Measurements from ENCODE around the gene IL13RA2.

DNA sequence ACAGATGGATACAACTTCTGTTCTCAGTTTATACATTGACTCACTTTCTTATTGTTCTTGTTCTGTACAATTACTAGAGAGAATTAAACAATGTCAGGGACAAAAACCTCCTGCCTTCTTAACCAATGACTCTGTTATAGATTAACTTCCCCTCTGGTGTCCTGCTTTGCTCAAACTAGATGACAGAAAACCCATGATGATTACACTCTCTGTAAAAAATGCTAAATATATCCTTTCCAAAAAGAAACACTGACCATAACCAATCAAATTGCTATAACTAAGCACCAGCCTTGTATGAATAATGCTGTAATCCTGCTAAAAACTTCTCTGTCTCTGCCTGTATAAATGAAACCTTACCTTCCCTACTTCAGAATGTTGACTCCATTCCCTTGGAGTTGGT, 29.8 kb upstream of the IL13RA2 start:
- TF ChIP-seq TCF12 (IDR thresholded peaks at IDR 0.05), result peak; percentile 80
- no peak for TF ChIP-seq SIN3A (IDR thresholded peaks at IDR 0.05; ENCODE audit: borderline replicate concordance, low read depth, low read length)
- no peak for TF ChIP-seq CTCF (IDR thresholded peaks at IDR 0.05)
- TF ChIP-seq EP300 (IDR thresholded peaks at IDR 0.05; ENCODE audit: borderline replicate concordance in 1 of 2, low read depth in 1 of 2, low read length in 1 of 2), result peak in 1 of 2 experiments; percentile 37; a peak in 1 of 4 replicates
- no peak for TF ChIP-seq MEF2A (IDR thresholded peaks at IDR 0.05; ENCODE audit: borderline replicate concordance, low read depth)
- TF ChIP-seq POLR2AphosphoS5 (IDR thresholded peaks at IDR 0.05; ENCODE audit: low read depth, low read length), result no peak
- no peak for TF ChIP-seq RFX5 (IDR thresholded peaks at IDR 0.05; ENCODE audit: low read length)
- no peak for TF ChIP-seq ZBTB33 (IDR thresholded peaks at IDR 0.05; ENCODE audit: borderline replicate concordance, low read depth)
- TF ChIP-seq YY1 (IDR thresholded peaks at IDR 0.05; ENCODE audit: low read depth), result no peak; the same call in 1 of the 2 replicates
- peak; percentile 4; the same call in 1 of the 2 replicates for TF ChIP-seq JUND (IDR thresholded peaks at IDR 0.05)
- TF ChIP-seq TEAD4 (IDR thresholded peaks at IDR 0.05; ENCODE audit: borderline replicate concordance, insufficient read depth), result no peak
